ENCODE measurements around the gene BLOC1S2. TPM values are rescaled to one million over a fixed set of nuclear protein-coding genes. Genes with fewer than 3 reads are reported as not detected.

BLOC1S2 gene
- total RNA-seq, 1 experiment from 2014 or later = 58.3 TPM

Other genes with a start within 250 kb of the BLOC1S2 start
- not detected in 2 replicates for gene CPN1, start 204.8 kb downstream of the BLOC1S2 start, total RNA-seq (2014; rRNA removed; shearing (Covaris generic))
- gene ERLIN1, start 100.7 kb downstream of the BLOC1S2 start, total RNA-seq (2014; rRNA removed; shearing (Covaris generic)) = 34.6 and 64.3 TPM in 2 replicates
- gene CHUK, start 57.1 kb downstream of the BLOC1S2 start, total RNA-seq (2014; rRNA removed; shearing (Covaris generic)) = 19.6 and 28.8 TPM in 2 replicates
- 26.7 and 37.8 TPM in 2 replicates for gene CWF19L1, start 19.0 kb downstream of the BLOC1S2 start, total RNA-seq (2014; rRNA removed; shearing (Covaris generic))
- not detected in 2 replicates for gene PKD2L1, start 43.5 kb upstream of the BLOC1S2 start, total RNA-seq (2014; rRNA removed; shearing (Covaris generic))
- 216 and 263 TPM in 2 replicates for gene SCD, start 60.6 kb upstream of the BLOC1S2 start, total RNA-seq (2014; rRNA removed; shearing (Covaris generic))
- not detected in 2 replicates for gene WNT8B, start 176.3 kb upstream of the BLOC1S2 start, total RNA-seq (2014; rRNA removed; shearing (Covaris generic))
- 0.34 and 1.0 TPM in 2 replicates for gene SEC31B, start 233.2 kb upstream of the BLOC1S2 start, total RNA-seq (2014; rRNA removed; shearing (Covaris generic))
- 184 and 205 TPM in 2 replicates for gene NDUFB8, start 243.2 kb upstream of the BLOC1S2 start, total RNA-seq (2014; rRNA removed; shearing (Covaris generic))
- gene HIF1AN, start 249.3 kb upstream of the BLOC1S2 start, total RNA-seq (2014; rRNA removed; shearing (Covaris generic)) = 5.4 and 8.0 TPM in 2 replicates